Activated CD4-positive, alpha-beta T cell treated with anti-CD3 and anti-CD28 coated beads, Interleukin-2, amount 50 U/mL, for 16 hours (primary cell): ENCODE results near the gene CES1.
"Not testable (repeated sequence)": the region's sequence is repeated elsewhere in the genome, so short reads cannot be mapped to it uniquely, and the experiment has no call there.

Experiments used
- DNase-seq: peaks from one replicate; pipeline ENCODE4 v3.0.0-alpha.2; 2020

Gene CES1

DNA sequence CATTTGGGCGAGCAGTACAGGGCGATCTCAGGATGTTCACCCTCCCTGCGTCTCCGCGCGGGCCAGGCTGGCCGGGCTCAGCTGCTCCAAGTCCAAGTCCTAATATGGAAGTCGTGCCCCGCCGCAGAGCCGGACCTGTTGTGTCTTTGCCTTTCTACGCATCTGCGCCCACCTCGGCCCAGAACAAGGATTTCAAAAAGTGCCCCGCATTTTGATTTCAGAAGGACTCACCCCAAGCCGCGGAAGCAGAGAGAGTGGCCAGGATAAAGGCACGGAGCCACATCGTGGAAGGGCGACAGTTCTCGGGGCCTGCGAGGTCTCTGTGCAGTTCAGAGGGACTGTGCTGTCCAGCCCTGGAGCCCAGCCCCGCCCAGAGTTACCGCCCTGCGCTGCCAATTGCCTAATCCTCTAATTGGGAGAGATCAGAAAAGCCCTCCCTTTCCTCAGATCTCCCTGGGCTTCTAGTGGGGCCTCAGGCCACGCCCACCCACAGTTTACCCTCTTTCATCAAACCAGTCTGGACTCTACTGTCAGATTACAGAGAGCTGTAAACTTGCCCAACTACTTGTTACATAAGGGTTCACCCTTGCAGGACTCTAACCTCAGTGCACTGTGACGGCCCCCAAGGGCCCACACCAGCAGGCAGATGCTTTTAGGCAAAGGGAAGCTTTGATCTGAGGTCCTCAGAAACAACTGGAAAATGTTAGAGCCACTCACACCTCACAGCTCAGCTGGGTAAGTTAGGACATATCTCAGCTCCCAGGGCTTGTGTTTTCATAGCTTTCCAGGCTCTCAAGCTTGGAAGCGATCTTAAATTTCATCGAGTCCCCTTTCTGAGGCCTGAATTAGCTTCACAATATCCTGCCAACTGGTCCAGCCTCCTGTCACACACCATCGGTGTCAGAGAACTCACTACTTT is at the start of gene CES1:
TSS of gene CES1 (minus strand) at position 324 of the 919 bp plus-strand sequence. CDS start at position 283, 41 bp downstream.
- no peak for DNase-seq

- DNase-seq, result no peak
These were observed 44.0 kb upstream of the CES1 start for GRCh38 chr16:55876854-55877253.

DNA sequence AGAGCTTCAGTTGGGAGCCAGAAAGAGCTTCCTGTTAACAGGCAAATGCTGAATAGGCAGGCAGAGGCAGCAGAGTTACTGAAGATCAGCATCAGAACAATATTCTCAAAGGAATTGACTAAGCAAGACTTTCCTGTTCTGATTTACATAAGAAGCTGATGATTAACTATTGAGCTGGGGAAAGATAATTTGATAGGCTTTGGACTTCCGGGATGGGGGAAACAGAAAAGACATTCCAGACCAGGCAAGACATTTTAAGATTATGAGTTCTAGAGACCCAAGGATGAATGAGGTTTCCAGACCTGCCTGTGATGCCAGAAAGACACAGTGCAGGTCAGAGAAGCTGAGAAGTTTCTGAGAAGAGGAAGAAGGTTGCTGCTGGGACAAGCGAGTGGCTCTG is 42.4 kb upstream of the CES1 start, which contains the start of gene CES5A:
TSS of gene CES5A (minus strand) at position 101 of the 400 bp plus-strand sequence. CDS start 152 bp downstream, outside the sequence.
- no peak for DNase-seq

GRCh38 chr16:55873122-55873521 is 40.2 kb upstream of the CES1 start:
- no peak for DNase-seq

DNA sequence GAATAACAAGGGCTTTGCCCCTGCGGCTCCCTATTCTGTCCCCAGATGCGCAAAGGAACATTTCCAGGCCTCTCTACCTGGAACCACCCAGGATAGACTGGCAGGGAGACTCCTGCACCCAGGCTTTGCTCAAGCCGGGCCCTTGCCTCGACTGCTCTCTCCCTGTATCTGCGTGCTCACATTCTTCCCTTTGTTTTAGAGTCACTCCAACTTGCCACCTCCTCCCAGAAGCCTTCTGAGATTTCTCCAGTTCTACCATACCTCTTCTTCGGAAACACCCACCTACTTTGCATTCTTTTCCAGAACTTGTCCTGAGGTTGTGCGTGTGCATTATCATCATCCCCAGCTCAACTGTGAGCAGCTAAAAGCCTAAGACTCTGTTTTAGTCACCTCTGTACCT is 39.2 kb upstream of the CES1 start:
- DNase-seq, result no peak

GRCh38 chr16:55871411-55872038 is 38.6 kb upstream of the CES1 start:
- DNase-seq, result no peak

DNA sequence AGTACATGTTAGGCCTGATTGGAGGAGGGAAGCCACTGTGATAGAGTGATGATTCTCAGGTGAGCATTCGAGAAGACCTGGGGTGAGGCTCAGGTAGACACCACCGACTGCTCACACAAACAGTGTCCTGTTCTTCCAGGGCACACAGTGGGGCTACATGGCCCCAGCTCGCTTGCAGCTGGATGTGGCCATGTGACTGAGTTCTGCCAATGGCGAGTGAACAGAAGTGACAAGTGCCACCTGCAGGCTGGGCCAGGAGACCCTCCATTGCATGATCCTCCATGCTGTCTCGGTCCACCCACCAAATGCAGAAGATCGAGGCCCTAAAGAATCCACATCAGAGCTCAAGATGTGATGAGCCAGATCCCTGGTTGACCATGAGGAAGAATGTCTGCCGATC is 36.1 kb upstream of the CES1 start:
- no peak for DNase-seq

DNA sequence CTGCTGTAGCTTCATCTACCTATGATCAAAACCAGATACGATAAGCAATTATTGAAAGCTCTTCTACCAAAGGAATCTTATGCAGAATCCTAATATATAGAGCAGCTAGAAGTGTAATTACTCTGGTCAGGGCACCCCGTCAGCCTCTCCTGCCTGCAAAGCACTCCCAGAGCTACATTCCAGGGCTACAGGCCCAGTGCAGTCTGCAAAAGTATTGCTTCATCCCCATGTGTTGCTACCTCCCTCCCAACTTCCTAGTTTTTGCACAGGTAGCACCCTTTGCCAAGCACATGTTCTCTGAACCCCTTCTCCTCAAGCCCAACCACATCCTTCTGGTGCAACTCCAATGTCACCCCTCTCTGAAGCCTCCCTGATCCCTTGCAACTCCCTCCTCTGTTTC is 35.2 kb upstream of the CES1 start:
- no peak for DNase-seq

GRCh38 chr16:55861288-55861687 is 28.4 kb upstream of the CES1 start:
- DNase-seq, result no peak

- not testable (repeated sequence) for DNase-seq
These were observed 24.8 kb upstream of the CES1 start for GRCh38 chr16:55857650-55858049.

GRCh38 chr16:55856950-55857349 is 24.1 kb upstream of the CES1 start:
- no peak for DNase-seq

GRCh38 chr16:55853114-55853513 is 20.2 kb upstream of the CES1 start:
- DNase-seq, result no peak

DNA sequence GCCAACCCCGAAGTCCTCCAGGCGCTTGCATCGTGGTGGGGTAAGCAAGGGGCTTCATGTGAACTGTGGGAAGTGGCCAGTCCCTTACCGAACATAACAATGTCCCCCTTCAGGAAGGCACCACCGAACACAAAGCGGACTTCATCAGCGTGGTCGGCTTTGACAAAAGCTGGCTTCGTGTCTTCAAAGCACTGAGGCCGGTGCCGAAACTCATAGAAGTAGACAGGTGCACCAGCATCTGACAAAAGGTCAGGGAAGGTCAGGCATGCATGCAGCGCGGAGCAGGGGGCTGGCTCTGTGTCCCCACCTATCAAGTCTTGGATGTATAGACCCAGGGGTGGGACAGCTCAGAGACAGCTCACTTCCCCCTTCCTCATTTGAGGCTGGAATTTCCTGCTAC is 16.6 kb upstream of the CES1 start:
- no peak for DNase-seq

- DNase-seq, result no peak
These were observed 13.9 kb upstream of the CES1 start for GRCh38 chr16:55846598-55847346.

DNA sequence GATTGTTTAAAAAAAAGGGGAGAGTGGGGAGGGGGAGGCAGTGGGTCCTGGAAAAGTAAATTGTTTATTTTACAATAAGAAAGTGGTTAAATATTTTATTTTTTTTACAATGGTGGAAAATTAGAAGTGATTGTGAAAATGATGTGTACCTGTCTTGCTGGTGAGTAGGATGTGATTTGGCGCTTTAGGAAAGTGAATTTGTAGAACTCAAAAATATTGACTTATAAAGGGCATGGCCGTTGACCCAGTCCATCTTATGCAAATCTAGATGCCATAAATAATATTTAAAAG is 10.2 kb upstream of the CES1 start:
- DNase-seq, result no peak

GRCh38 chr16:55842369-55843104 is 9.6 kb upstream of the CES1 start:
- peak; percentile 47 for DNase-seq

GRCh38 chr16:55839115-55839514 is 6.2 kb upstream of the CES1 start:
- DNase-seq, result no peak

DNA sequence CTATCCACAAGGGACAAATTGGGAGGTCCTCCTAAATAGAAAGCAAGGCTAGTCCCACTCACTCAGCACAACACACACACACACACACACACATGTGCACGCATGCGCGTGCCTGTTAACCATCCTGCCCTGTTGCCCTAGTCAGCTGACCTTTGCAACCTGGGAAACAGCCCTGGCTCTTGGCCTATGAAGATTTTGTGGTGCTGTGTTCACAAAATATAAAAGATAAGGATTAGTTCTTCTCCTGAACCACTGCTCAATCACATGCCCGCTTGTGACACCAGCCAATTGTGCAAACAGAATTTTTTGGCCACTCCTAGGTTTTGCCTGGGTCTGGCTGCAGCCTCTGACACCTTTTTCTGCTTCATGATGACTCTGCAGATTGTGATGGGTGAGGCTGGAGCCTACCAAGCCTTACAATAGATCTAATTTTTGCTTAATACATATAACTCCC is 3.3 kb upstream of the CES1 start:
- DNase-seq, result no peak

- no peak for DNase-seq
These were observed 2.7 kb upstream of the CES1 start for GRCh38 chr16:55835581-55835980.

DNA sequence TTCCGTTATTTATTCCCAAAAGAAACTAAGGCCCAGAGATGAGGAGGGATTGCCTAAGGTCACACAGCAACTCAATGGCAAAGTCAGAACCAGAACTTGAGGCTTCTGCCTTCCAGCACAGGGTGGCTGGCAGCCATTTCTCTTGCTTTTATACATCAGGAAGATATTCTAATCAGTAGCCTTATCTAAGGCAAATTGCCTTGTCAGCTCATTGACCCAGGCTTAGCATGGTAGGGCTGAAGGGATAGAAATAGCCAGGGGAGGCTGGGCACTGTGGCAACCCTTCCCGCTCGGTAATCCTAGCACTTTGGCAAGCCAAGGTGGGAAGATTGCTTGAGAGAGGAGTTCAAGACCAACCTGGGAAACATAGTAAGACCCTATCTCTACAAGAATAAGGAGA is 2.3 kb upstream of the CES1 start:
- DNase-seq, result not testable (repeated sequence)

- no peak for DNase-seq
These were observed 1.2 kb upstream of the CES1 start for GRCh38 chr16:55834049-55834448.

DNA sequence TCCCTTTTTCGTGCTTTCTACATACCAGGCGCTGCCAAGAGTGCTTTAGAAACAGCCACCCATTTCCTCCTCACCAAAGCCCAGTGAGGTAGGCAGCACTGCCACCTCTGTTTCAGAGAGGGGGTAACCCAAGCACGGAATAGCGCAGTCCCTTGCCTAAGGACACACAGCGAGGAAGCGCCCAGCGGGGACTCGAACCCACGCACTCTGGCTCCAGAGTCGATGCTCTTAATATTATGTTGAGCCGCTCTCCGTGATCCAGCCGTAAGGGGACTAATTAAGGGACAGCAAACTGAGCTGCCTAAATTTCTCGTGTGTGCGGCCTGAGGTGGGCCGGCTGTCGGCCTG is 497 bp downstream of the CES1 start:
- no peak for DNase-seq
